Measurements from ENCODE around the gene LGI1.

DNA sequence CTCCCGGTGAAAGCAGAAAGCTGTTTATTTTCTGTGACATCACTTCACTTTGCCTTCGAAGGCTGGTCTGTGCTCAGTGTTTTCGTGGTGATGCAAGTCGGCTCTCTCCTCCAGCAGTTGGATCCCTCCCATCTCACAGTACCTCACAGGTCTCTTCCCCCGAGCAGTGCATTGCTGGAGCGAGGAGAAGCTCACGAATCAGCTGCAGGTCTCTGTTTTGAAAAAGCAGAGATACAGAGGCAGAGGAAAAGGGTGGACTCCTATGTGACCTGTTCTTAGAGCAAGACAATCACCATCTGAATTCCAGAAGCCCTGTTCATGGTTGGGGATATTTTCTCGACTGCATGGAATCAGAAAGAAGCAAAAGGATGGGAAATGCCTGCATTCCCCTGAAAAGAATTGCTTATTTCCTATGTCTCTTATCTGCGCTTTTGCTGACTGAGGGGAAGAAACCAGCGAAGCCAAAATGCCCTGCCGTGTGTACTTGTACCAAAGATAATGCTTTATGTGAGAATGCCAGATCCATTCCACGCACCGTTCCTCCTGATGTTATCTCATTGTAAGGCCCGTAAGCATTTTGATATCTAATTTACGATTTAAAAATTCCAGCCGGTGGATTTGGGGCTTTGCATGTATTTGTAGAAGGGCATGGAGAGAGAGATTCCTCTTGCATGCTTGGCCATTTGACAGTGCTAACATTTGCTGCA lies at the start of gene LGI1:
- TF ChIP-seq, protein P1, sequence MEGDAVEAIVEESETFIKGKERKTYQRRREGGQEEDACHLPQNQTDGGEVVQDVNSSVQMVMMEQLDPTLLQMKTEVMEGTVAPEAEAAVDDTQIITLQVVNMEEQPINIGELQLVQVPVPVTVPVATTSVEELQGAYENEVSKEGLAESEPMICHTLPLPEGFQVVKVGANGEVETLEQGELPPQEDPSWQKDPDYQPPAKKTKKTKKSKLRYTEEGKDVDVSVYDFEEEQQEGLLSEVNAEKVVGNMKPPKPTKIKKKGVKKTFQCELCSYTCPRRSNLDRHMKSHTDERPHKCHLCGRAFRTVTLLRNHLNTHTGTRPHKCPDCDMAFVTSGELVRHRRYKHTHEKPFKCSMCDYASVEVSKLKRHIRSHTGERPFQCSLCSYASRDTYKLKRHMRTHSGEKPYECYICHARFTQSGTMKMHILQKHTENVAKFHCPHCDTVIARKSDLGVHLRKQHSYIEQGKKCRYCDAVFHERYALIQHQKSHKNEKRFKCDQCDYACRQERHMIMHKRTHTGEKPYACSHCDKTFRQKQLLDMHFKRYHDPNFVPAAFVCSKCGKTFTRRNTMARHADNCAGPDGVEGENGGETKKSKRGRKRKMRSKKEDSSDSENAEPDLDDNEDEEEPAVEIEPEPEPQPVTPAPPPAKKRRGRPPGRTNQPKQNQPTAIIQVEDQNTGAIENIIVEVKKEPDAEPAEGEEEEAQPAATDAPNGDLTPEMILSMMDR (IDR thresholded peaks at IDR 0.05; ENCODE audit: insufficient read depth, low read length, poor library complexity, severe bottlenecking), result no peak
- TF ChIP-seq EZH2phosphoT487 (conservative IDR thresholded peaks at IDR 0.05; ENCODE audit: low read length), result no peak

Data from SU-DHL-6 (cell line).